Left cardiac atrium (tissue), 4 donors: Measurements from ENCODE around the gene MRFAP1. TPM values are rescaled to one million over a fixed set of nuclear protein-coding genes. Genes with fewer than 3 reads are reported as not detected.

Experiments
- ATAC-seq, 2 donors: fragments of 200-7000 bp; cut with Tn5 transposase; one replicate each; pipeline ENCODE4 v1.9.1; 2020; ENCODE audit warnings: mild to moderate bottlenecking in 2 of 2, moderate library complexity in 2 of 2
- DNase-seq: peaks from one replicate; pipeline ENCODE4 v3.0.0-alpha.2; 2020
- intact Hi-C, 2 donors: fragments of 100-400 bp; cut with DNase I; formaldehyde crosslinking; loops; one replicate each; pipeline versions ENCODE4 v1.14.1 to v1.15.1; 2022 to 2023
- long read RNA-seq: library from polyadenylated mRNA; unstranded; transcript quantifications from one replicate; pipeline ENCODE4 v2.0.0, GENCODE V29; 2021
- total RNA-seq, 2 donors: library from RNA; stranded (reverse); fragmentation: NEBNext Ultra II Directional; extraction: Animal tissue kit (Norgen Biotek cat#: 25700); gene quantifications; one replicate each; pipeline ENCODE4 v1.2.1, GENCODE V29; 2021
- donor health status: DM: no; HTN: yes; CAD: no.
- donor health status: DM: no; HTN: yes; CAD: no; lungs with severe emphysema.
- donor health status: DM: yes; HTN: yes; CAD: no.
- donor health status: Dilated cardiomyopathy.

The MRFAP1 gene
- 100 to 1,000 TPM; 234 to 277 TPM for total RNA-seq
- long read RNA-seq, transcript MRFAP1-202 (2 exons, 1,584 nt) = major isoform, 123 of 165 reads
- long read RNA-seq, transcript MRFAP1-201 (3 exons, 2,049 nt) = minor isoform, 41 of 165 reads
- long read RNA-seq, partial matches to known transcripts = 0 of 165 reads
- long read RNA-seq, other reads (novel, unspliced or antisense) = 1 of 165 reads

GRCh38 chr4:6640292-6641163, at the start of gene MRFAP1:
MRFAP1 (plus strand) TSS chr4:6640685; CDS start chr4:6640863, 178 bp downstream.
- ATAC-seq = peak; percentile 93 to 95
- intact Hi-C loops = loop anchor here (2.0 to 5.0 kb wide), 3 partner anchors 34 to 72 kb away; partner anchors contain the start of gene MRFAP1L1 (in 1 of the 2)
- DNase-seq = peak; percentile 96

DNA sequence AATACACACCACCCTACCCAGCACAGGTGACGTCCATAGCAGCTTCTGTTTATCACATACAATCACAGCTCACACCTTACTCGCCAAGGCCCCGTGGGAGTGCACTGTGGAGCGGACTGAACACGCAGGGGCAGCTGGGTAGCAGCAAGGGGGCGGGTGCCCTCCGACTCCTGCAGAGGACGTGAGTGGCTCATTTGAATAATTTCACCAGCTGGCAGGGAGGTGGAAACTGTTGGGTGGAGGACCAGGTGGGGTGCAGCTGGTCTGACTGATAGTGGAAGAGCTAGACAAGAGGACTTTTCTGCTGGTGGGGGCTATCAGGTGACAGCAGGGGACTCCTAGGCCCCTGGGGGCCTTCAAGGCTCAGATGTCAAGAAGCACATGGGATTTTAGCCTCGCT, 49.2 kb upstream of the MRFAP1 start:
- intact Hi-C loops = no loop called here
- ATAC-seq (no peak), DNase-seq (no peak)

- ATAC-seq (no peak), DNase-seq (no peak)
- intact Hi-C loops = no loop called here
These were observed 48.7 kb upstream of the MRFAP1 start for GRCh38 chr4:6591781-6592180.

- intact Hi-C loops = no loop called here
- DNase-seq = no peak
- no peak for ATAC-seq
These were observed 47.5 kb upstream of the MRFAP1 start for GRCh38 chr4:6592804-6593563.

- ATAC-seq (no peak), DNase-seq (no peak)
- intact Hi-C loops = no loop called here
These were observed 46.1 kb upstream of the MRFAP1 start for GRCh38 chr4:6594341-6594740.

DNA sequence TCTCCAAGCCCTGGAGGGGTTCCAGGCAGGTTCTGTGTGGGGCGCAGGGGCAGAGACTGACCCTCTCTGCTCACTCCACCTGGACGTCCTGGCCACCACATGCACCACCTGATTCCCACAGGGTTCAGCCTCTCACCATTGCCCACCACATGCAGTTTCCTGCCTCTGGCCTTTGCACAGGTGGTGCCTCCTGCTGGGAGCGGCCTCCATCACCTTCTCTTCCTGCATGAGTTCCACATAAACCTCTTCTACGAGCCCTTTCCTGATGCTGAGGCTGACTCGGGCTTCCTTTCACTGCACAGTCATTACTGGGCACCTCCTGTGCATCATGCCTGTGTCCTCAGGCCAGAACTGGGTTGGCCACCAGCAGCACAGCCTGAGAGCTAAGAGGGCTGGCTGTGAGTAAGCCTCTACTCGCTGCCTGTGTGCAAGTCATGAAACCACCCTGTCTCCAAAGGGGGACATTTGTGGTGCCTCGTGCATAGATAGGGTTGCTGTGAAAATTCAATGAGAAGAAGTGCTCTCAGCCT, 45.6 kb upstream of the MRFAP1 start:
- no peak for ATAC-seq
- intact Hi-C loops = no loop called here

DNA sequence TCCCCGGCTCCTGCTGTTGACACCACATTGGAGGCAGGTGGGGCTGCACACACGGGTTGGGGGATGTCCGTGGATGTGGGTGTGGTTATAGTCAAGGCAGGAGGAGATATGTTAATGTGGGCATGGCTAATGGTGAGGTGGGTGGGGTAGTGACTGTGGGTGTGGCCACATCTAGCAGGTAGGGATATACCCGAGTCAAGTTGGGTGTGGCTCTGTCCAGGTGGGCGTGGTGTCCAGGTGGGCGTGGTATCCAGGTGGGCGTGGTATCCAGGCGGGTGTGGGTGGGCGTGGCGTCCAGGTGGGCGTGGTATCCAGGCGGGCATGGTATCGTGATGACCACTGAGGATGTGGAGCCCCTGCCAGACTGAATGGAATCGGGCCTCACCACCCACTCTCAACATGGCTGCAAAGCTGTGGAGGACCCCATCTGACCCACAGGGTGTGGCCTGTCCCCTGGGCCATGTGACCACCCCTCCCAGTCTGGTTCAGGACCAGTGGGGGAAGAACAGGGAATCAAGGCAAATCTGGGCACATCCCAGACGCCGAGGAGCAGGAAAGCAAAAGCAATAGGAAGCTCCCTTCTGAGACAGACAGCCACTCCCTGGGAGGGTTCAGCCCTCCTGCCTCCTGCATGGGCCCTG, 44.5 kb upstream of the MRFAP1 start:
- intact Hi-C loops = no loop called here
- ATAC-seq = no peak
- no peak for DNase-seq

More for the DNA sequence above, 45.6 kb upstream of the MRFAP1 start:
- no peak for DNase-seq

- no peak for DNase-seq
- intact Hi-C loops = no loop called here
- no peak for ATAC-seq
These were observed 43.5 kb upstream of the MRFAP1 start for GRCh38 chr4:6596948-6597347.

- DNase-seq (no peak), ATAC-seq (no peak)
- intact Hi-C loops = no loop called here
These were observed 42.4 kb upstream of the MRFAP1 start for GRCh38 chr4:6598127-6598526.

- intact Hi-C loops = no loop called here
- ATAC-seq (peak in 1 of 2 donors; percentile 67), DNase-seq (no peak)
These were observed 41.8 kb upstream of the MRFAP1 start for GRCh38 chr4:6598641-6599040.

DNA sequence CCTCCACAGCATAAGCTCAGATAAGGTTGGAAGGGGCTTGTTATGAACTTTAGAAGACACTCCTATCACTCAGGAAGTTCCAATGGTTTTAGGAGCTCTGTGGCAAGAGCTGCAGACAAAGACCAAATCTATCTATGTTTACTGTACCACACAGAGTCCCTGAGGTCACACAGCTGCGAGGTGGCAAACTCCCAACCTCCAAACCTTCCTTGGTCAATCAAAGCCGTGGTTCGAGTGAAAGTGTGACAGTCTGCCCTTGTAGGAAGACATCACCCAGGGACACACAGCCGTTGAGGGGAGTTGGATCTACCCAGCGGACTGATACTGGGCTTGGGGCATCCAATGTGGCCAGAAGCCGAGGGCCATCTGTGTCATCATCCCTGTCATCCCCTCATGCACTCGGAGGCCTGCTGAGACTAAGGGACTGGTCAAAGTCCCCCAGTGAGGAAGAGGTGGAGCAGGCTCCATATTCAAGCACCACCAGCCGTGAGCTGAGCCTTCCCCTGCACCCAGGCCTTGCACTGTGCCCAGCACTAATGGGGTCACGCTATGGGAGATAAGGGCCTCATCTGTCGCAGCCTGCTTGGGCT, 38.7 kb upstream of the MRFAP1 start:
- ATAC-seq (no peak), DNase-seq (no peak)
- intact Hi-C loops = no loop called here

GRCh38 chr4:6602289-6602688, 38.2 kb upstream of the MRFAP1 start:
- DNase-seq = no peak
- intact Hi-C loops = no loop called here
- no peak for ATAC-seq

- DNase-seq (no peak), ATAC-seq (no peak)
- intact Hi-C loops = no loop called here
These were observed 37.4 kb upstream of the MRFAP1 start for GRCh38 chr4:6603128-6603527.

DNA sequence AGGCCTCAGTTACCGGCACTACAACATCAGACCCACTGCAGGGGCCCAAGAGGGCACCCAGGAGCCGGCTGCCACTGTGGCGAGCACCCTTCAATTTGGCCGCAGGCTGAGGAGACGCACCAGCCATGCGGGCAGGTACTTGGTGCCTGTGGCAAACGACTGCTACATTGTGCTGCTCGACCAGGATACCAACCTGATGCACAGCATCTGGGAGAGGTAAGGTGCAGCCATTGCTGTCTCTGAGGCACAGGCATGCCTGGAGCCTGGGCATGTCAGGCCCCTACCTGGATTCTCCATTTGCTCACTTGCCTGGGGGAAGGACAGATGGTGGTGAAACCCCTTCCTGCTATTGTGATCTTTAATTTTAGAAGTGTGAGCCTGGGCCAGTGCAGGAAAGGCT, 35.4 kb upstream of the MRFAP1 start:
- intact Hi-C loops = no loop called here
- ATAC-seq = no peak
- no peak for DNase-seq

GRCh38 chr4:6605605-6606004, 34.9 kb upstream of the MRFAP1 start:
- ATAC-seq (no peak), DNase-seq (no peak)

DNA sequence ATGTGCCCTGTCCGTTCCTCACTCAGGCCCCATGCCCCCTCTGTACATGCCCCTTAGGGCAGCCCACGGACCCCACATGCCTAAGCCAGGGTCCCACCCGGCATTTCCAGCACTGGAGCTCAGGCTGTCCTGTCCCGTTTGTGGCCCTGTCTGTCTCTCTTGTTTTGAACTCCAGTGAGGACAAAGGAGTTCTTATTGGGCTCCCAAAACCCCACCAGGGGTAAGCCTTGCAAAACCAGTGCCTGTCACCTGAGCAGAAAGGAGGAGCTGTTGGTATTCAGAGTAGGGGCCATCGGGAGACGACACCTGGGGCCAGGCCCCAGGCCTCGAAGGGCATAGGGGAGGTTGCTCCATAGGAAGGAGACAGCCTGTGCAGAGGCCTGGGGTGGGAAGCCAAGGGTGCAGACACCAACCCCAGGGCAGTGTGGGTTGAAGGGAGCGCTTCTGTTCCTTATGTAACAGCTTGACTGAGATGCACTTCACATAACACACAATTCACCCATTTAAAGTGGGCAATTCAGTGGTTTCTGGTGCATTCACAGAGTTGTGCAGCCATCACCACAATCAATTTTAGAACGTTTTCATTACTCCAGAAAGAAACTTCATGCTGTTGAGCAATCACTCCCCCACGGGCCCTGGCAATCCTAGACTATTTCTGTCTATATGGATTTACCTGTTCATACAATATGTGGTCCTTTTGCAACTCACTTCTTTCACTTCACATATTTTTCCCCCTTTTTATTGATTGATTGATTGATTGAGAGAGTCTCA, 33.8 kb upstream of the MRFAP1 start:
- ATAC-seq (no peak), DNase-seq (no peak)
- intact Hi-C loops = no loop called here

More at GRCh38 chr4:6605605-6606004, 34.9 kb upstream of the MRFAP1 start:
- intact Hi-C loops = no loop called here

DNA sequence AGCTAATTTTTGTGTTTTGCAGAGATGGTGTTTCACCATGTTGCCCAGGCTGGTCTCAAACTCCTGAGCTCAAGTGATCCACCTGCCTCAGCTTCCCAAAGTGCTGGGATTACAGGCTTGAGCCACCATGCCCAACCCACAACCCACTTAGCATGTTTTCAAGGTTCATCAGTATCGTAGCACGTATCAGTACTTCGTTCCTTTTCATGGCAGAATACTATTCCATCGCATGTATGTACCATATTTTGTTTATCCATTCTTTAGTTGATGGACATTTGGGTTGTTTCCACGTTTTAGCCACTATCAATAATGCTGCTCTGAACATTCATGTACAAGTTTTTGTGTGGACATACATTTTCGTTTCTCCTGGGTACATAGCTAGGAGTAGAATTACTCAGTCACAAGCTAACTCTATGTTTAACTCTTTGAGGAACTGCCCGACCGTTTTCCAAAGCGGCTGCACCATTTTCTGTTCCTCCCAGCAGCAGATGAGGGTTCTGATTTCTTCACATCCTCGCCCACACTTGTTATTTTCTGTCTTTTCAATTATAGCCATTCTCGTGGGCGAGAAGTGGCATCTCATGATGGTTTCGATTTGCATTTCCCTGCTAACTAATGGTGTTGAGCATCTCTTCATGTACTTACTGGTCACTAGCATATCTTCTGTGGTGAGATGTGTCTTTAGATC, 33.0 kb upstream of the MRFAP1 start:
- intact Hi-C loops = no loop called here
- no peak for DNase-seq
- no peak for ATAC-seq
